GM19043 (cell line): ENCODE measurements around the gene CLC.
"Not testable (repeated sequence)": the region's sequence is repeated elsewhere in the genome, so short reads cannot be mapped to it uniquely, and the experiment has no call there.

Source experiments
- ATAC-seq: cut with Tn5 transposase; IDR thresholded peaks from one replicate; pipeline ENCODE4 v1.9.1; 2021; ENCODE audit warnings: low read depth; ENCODE audit not compliant: unreplicated experiment

CLC gene

DNA sequence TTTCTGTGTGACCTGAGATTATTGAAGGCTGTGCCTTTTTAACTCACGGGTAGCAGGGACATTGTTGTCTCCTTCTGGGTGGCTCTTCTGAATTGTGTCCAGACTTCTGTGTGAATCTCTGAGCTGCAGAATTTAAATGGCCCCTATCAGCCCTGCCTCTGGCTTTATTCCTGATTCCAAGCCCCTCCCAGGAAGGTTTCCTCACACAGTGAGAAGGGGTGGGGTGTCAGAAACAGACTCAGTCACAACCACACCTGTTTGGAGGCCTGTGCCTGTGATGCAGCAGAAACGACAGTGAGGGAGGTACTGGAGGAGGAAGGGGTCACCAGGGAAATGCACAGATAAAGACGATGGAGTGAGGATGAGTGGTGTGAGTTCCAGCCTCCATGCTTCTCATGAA is at the start of gene CLC:
Gene CLC (minus strand): TSS at position 139 of the 400 bp plus-strand sequence. CDS start 77 bp downstream, at position 62.
- ATAC-seq, result no peak

DNA sequence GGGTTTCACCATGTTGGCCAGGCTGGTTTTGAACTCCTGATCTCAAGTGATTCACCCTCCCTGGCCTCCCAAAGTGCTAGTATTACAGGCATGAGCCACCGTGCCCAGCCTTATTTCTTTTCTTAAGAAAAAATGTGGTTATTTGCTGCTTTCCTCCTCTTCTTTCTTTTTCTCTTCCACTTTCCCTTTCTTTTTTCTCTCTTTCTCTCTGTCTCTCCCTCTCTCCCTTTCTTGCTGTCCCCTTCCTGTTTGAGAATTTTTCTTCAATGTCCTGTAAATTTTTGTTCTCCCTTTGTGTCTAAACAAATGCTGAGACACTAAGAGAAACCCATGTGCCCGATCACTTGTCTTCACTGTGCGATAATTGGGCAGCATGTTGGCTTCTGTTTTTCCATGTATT is 43.1 kb upstream of the CLC start:
- ATAC-seq, result no peak

DNA sequence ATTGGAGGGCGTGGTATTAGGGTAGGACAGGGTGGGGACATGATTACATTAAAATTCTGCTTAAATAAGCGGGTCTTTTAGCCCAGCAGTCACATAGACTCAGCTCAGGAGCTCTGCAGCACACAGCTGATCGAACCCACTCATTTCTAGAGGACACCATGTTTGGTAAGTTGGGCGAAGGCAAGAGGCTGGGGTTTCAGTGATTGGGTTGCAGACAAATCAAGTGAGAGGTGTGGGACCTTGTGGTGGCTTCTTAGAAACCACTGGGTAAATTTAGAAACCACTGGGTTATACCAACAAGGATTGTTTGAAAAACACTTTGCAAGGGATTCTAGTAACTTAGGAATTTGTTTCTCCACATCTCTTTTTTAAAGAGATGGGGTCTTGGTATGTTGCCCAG is 40.9 kb upstream of the CLC start, which contains the start of gene LEUTX:
Gene LEUTX (plus strand): TSS at position 92 of the 400 bp plus-strand sequence. CDS start 67 bp downstream, at position 159.
- ATAC-seq, result no peak

DNA sequence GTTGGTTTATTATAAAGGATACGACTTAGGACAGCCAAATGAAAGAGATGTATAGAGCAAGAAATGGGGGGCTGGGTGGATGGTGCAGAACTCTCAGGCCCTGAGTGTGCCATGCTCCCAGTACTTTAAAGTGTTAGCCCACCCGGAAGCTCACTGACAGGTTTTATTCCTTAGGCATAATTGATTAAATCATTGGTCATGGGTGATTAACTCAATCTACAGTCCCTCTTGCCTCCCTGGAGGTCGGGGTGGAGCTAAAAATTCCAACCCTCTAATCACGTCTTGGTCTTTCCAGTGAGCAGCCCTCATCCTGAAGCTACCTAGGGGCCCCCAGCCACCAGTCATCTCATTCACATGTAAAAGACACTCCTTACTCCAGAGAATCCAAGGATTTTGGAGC is 31.0 kb upstream of the CLC start:
- no peak for ATAC-seq

DNA sequence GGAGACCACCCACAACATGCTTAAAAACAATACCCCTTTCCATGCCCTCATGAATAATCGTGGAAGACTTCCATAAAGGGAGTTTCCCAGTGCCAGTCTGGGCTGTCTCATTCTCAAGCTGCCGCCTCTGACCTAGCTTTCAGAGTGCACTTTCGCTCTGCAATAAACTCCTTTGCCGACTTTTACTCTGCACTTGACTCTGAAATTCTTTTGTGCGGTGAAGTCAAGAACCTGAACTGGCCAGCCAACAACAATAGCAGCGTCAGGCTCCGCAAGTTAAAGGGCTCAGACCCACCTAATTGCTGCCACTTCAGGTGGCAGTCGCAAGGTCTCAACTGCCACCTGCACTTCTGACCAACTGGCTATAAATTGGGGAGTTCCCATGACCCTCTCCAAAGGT is 30.5 kb upstream of the CLC start:
- no peak for ATAC-seq

DNA sequence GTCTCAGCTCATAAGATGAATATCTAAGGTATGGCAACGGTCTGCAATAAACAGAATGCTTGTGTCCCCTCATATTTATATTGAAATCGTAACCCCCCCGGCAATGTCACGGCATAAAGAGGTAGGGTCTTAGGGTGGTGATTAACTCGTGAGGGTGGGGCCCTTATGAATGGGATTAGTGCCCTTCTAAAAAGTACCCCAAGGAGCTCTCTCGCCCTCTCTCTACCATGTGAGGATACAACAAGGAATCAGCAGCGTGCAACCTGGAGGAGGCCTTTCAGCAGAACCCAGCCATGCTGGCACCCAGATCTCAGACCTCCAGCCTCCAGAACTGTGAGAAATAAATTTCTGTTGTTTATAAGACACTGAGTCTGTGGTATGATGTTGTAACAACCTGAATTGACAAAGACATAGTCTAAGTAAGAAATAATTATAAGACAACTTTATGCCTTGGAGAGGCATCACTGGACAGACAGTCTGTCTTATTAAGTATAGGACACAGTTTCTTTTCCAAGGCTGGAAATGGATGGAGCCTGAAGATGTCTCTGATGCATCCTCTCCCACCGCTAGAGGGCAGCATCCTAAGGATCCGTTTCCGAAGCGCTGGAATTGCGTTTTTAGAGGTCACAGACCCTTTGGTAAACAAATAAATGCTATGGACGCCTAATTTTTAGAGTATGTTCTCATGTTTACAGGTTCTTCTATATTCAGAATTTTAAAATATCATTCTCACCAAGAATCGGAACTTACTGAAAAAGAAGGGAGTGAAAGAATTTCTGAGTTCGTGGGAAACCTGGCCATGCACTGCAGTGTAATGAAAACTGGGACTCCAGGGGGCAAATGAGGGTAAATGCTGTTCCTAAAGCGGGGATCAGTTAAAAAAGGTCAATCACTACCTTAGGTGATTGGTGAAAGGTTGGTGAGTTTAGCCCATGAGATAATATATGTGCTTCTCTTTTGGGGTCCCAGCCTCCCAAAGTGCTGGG is 27.6 kb upstream of the CLC start:
- no peak for ATAC-seq

DNA sequence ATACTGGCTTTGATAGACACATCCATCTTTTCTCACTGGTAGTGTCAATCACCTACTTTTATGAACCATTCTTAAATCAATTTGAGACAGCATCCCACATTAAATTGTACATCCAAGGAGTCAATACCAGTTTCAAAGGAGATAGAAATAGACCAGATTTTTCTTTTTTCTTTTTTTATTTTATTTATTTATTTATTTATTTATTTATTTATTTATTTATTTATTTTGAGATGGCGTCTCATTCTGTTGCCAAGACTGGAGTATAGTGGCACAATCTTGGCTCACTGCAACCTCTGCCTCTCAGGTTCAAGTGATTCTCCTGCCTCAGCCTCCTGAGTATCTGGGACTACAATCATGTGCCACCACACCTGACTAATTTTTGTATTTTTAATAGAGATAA is 24.0 kb upstream of the CLC start:
- ATAC-seq, result not testable (repeated sequence)

DNA sequence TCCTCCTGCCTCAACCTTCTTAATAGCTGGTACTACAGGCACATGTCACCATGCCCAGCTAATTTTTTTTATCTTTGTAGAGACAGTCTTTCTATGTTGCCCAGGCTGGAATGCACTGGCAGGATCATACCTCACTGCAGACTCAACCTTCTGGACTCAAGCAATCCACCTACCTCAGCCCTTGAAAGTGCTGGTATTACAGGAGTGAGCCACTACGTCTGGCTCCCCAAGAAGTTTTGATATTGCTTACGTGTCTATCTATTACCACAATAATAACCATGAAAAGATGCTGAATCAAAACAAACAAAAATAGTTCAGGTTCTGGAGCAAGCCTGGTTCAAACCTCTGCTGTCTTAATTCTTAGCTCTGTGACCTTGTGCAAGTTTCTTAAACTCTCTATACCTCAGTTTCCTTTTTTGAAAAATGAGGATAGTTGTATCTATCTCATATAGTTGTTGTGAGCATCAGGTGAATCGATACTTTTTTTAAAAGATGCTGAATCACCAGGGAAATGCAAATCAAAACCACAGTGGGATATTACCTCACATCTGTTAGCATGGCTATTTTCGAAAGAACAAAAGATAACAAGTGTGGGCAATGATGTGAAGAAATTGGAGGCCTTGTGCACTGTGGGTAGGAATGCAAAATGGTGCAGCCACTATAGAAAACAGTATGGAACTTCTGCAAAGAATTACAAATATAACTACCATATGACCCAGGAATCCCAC is 21.8 kb upstream of the CLC start:
- no peak for ATAC-seq

DNA sequence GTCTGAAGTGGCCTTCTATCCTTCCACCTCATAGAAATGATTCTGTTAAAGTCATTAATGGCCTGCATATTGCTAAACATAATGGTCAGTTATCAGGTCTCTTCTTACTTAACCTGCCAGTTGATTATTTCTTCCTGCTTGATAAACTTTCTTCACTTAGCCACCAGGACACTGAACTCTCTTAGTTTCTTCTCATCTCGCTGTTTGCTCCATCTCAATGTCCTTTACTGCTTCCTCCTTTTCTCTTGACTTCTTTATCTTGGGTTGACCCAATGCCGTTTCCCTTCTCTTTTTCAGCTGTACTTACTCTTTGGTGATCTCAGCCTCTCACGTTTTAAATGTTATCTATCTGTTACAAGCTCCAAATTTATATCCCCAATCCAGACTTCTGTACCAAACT is 17.1 kb upstream of the CLC start:
- ATAC-seq, result no peak

DNA sequence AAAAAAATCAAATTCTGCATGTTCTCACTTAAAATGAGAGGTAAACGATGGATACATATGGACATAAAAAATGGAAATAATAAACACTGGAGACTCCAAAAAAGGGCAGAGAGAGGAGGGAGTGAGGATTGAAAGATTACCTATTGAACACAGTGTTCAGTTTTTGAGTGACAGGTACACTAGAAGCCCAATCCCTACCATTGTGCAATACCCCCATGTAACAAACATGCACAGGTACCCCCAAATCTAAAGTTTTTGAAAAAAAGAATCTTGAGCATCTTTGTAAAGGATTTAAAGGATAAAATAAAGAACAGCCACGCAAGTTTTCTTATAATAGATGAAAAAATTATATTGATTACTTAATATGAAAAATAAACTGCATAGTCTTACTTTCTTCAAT is 16.7 kb upstream of the CLC start:
- ATAC-seq, result no peak

DNA sequence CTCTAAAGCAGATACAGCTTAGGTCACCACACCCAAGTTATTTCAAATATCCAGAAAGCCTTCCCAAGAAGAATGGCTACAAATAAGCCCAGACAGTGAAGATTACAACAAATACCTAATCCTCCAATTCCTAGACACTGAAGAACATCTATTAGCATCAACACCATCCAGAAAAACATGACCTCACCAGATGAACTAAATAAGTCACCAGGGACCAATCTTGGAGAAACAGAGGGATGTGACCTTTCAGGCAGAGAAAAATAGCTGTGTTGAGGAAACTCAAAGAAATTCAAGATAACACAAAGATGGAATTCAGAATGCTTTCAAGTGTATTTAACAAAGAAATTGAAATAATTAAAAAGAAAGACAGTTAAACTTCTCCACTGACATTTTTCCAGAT is 15.0 kb upstream of the CLC start:
- ATAC-seq, result no peak

DNA sequence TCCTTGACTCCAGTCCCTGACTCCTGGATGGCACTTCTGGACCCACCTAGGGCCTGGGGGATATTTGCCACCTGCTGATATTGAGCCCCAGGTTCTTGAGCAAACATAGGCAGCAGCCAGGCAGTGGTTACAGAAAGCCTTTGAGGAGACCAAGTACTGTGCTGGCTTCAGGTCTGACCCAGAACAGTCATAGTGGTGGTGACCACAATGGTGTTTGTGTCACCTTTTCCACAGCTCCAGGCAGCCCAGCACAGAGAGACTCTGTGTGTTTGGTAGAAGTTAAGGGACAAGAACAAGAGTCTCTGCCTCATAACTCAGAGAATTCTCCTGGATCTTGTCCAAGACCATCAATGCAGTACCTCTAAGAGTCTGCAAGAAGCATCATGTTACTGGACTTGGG is 14.6 kb upstream of the CLC start:
- no peak for ATAC-seq

DNA sequence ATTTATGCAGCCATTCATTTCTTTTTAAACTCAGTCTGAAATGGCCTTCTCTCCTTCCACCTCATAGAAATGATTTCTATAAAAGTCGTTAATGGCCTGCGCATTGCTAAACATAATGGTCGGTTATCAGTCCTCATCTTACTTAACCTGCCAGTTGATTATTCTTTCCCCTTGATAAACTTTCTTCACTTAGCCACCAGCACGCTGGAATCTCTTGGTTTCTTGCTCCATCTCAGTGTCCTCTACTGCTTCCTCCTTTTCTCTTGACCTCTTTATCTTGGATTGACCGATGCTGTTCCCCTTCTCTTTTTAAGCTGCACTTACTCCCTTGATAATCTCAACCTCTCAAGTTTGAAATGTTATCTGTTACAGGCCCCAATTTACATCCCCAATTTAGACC is 12.2 kb upstream of the CLC start:
- no peak for ATAC-seq

DNA sequence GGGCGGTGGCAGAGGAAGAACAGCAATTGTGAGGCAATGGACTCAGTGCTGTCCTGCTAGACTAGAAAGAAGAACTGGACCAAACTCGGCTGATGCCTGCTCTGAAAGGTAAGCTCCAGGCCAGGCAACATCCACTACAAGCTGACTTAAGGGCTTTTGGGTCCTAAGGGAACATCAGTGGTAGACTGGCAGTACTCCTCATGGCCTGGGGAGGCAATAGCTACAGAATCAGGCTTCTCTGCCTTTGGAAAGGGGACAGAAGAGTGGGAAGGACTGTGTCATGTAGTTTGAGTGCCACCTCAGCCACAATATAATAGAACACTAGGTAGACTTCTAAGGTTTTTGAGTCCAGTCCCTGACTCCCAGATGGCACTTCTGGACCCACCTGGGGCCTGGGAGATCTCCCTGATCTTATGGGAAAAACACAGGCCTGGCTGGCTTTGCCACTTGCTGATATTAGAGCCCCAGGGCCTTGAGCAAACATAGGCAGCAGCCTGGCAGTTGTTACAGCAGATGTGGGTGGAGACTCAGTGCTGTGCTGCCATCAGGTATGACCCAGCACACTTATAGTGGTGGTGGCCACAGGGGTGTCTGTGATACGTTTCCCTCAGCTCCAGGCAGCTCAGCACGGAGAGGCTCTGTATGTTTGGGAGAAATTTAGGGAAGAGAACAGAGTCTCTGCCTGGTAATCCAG is 9.2 kb upstream of the CLC start:
- ATAC-seq, result no peak

DNA sequence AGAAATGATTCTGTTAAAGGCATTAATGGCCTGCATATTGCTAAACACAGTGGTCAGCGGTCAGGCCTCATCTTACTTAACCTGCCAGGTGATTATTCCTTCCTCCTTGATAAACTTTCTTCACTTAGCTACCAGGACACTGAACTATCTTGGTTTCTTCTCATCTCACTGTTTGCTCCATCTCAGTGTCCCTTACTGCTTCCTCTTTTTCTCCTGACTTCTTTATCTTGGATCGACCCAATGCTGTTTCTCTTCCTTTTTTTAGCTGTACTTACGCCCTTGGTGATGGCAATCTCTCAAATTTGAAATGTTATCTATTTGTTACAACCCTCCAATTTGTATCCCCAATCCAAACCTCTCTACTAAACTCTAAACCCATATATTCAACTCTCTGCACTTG is 7.8 kb upstream of the CLC start:
- no peak for ATAC-seq

DNA sequence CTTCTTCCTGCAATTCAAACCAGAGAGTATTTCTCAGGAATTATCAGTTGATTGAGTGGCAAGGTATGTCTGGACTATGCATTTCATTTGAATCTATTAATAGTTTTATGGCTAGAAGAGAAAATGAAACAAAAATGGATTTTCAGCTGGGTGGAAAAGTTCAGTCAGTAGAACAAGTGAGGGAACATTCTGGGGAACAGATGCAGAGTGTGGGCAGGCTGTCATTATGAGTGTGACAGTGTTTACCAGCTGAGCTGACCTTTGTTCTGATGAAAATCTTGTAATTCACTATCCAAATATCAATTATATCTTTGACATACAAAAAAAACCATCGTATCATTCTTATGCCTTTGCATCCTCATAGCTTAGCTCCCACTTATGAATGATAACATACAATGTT is 2.6 kb upstream of the CLC start:
- no peak for ATAC-seq

DNA sequence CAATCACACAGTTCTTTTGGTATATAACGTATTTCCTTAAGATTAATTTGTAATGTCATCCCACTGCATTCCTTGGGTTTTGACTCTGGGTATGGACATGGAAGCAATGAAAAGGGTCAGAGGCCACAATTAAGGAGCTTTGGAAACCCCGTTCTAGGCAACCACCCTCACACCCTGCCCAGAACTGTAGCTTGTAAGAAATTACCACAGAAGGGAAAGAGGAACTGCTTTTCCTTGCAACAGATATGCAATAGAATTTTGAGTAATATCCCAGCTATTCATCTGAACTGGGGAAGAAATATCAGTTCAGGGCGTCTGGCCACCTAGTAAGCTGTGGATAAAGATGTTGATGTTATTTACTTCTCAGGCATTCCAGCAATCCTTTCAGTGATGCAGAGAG is 985 bp upstream of the CLC start:
- ATAC-seq, result no peak

DNA sequence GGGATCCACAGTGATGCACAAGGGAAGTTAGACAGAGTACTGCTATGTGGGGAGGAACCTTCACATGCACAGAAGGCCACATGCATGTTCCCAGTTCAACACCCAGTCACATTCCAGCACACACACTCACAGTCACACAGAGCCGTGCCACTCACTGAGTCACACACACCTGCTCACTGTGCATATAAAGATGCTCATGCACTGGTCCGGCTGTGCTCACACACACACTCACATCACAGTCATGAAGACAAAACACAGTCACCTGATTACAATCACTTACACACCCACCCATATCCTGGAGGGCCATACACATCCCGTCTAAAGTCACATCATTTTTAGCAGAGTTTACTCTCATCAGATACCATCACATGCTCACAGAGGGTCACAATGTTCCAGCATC is 478 bp downstream of the CLC start:
- ATAC-seq, result no peak

DNA sequence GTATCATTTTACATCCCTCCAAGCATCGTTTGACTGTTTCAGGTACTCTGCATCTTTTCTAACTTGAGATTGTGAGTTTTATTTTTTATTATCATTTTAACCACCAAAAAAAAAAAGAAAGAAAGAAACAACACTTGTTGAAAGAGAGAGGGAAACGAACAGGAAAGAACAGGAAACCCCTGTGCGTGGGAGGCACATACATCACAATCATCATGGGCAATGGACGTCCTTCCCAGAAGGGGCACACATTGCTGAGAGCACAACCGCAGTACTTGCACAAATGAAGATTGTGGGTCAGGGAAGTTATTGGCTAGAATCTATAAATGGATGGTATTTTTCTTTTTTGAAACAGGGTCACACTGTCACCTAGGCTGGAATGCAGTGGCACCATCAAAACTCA is 1.7 kb downstream of the CLC start:
- no peak for ATAC-seq

DNA sequence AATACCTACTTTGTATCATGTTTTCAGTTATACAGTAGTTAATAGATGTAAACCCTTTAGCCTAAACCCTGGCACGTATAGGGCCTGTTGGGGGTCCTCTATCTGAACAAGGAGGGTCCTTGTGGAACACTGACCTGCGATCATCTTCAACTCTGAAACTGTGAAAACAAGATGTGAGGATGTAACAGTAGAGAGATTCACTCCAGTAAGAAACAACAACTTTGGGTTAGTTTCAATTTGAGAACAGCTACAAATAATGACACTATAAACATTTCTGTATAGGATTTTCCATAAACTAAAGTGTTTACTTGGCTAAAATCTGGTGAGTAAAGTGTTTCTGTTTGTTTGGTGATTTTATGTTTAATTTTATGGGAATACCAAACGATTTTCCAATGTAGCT is 2.1 kb downstream of the CLC start:
- no peak for ATAC-seq

DNA sequence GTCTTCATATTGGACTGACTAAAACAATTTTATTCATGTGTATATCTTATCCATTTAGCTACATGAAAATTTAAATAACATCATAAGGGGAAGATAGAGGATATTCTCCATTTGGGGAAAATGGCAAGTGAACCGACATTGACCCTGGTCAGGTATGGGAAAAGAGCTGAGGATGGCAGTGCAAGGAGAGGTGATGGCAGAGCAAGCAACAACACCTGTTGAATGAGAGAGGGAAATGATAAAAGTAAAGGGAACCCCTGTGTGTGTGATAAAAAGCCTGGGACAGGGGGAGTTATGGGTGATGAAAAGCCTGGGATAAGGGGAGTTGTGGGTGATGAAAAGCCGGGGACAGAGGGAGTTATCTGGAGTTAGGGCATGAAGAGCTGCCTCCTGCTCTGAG is 4.0 kb downstream of the CLC start:
- ATAC-seq, result no peak
